Right kidney (tissue), 9 donors: ENCODE measurements around the gene HPRT1.
A peak's percentile ranks its signal among the peaks of the same experiment; 100 is the strongest.
"Not testable (repeated sequence)": the region's sequence is repeated elsewhere in the genome, so short reads cannot be mapped to it uniquely, and the experiment has no call there.

Source experiments
- DNase-seq: peaks from one replicate; pipeline ENCODE4 v3.0.0-alpha.2; 2016
- long read RNA-seq, 8 donors: transcript quantifications; one replicate each; lab custom pipeline, GENCODE V29; 2026

Gene HPRT1, protein sequence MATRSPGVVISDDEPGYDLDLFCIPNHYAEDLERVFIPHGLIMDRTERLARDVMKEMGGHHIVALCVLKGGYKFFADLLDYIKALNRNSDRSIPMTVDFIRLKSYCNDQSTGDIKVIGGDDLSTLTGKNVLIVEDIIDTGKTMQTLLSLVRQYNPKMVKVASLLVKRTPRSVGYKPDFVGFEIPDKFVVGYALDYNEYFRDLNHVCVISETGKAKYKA
- long read RNA-seq, donor 1, partial matches to known transcripts, result 0 of 22 reads
- long read RNA-seq, donor 1, other reads (novel, unspliced or antisense), result 19 of 22 reads
- long read RNA-seq, donor 2, partial matches to known transcripts, result 6 of 19 reads
- long read RNA-seq, donor 2, other reads (novel, unspliced or antisense), result 13 of 19 reads
- long read RNA-seq, donor 3, partial matches to known transcripts, result 0 of 8 reads
- long read RNA-seq, donor 3, other reads (novel, unspliced or antisense), result 8 of 8 reads
- long read RNA-seq, donor 4, partial matches to known transcripts, result 0 of 21 reads
- long read RNA-seq, donor 4, other reads (novel, unspliced or antisense), result 17 of 21 reads
- long read RNA-seq, donor 5, partial matches to known transcripts, result 0 of 22 reads
- long read RNA-seq, donor 5, other reads (novel, unspliced or antisense), result 21 of 22 reads
- long read RNA-seq, donor 6, partial matches to known transcripts, result 0 of 17 reads
- long read RNA-seq, donor 6, other reads (novel, unspliced or antisense), result 17 of 17 reads
- long read RNA-seq, donor 7, partial matches to known transcripts, result 6 of 32 reads
- long read RNA-seq, donor 7, other reads (novel, unspliced or antisense), result 22 of 32 reads
- long read RNA-seq, donor 8, partial matches to known transcripts, result 0 of 16 reads
- long read RNA-seq, donor 8, other reads (novel, unspliced or antisense), result 13 of 16 reads

DNA sequence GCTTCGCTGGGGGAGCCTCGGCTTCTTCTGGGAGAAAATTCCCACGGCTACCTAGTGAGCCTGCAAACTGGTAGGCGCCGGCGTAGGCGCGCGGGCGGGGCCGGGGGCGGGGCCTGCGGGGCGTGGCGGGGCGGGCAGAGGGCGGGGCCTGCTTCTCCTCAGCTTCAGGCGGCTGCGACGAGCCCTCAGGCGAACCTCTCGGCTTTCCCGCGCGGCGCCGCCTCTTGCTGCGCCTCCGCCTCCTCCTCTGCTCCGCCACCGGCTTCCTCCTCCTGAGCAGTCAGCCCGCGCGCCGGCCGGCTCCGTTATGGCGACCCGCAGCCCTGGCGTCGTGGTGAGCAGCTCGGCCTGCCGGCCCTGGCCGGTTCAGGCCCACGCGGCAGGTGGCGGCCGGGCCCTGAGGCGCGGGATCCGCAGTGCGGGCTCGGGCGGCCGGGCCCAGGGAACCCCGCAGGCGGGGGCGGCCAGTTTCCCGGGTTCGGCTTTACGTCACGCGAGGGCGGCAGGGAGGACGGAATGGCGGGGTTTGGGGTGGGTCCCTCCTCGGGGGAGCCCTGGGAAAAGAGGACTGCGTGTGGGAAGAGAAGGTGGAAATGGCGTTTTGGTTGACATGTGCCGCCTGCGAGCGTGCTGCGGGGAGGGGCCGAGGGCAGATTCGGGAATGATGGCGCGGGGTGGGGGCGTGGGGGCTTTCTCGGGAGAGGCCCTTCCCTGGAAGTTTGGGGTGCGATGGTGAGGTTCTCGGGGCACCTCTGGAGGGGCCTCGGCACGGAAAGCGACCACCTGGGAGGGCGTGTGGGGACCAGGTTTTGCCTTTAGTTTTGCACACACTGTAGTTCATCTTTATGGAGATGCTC lies at the start of gene HPRT1:
TSS of gene HPRT1 (plus strand) at position 161 of the 857 bp plus-strand sequence. CDS start at position 308, 147 bp downstream.
- peak; percentile 79 for DNase-seq

DNA sequence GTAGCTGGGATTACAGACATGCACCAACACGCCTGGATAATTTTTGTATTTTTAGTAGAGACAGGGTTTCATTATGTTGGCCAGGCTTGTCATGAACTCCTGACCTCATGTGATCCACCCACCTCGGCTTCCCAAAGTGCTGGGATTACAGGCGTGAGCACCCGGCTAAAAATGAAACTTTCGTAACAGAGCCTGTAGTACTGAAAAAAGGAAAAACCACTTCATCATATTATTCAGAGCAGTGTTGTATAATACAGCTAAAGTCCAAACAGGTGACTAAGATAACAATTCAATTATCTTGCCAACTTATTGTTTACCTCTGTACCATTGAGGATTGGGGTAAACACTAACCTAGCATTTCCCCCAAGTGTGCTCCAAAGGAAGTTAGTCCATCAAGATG lies 43.9 kb upstream of the HPRT1 start:
- no peak for DNase-seq

DNA sequence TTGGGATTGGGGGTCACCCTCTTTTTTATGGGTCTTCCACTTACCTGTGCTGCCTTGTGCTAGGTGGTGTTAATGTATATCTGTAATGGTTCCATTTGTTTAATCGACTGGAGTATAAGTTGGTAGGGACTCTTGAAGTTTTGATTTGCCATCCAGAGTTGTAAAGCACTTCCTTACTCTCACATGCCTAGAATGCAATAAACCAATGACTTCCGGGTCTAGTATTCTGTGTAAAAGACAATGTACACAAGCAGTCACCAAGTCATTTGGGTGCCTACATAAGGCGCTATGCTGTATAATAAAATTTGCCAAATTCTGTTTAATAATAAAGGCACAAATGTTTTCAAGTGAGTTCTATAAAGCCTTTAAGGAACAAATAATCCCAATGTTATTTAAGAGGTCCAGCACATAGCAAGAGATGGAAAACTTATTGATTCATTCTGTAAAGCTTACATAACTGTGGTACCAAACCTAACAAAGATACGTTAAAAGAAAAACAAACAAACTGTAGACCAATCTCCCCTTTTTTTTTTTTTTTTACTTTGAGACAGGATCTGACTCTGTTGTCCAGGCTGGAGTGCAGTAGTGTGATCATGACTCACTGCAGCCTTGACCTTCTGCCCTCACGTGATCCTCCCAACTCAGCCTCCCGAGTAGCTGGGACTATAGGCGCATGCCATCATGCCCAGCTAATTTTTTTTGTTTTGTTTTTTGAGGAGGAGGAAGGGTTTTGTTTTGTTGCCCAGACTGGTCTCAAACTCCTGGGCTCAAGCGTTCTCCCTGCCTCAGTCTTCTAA lies 41.5 kb upstream of the HPRT1 start:
- no peak for DNase-seq

DNA sequence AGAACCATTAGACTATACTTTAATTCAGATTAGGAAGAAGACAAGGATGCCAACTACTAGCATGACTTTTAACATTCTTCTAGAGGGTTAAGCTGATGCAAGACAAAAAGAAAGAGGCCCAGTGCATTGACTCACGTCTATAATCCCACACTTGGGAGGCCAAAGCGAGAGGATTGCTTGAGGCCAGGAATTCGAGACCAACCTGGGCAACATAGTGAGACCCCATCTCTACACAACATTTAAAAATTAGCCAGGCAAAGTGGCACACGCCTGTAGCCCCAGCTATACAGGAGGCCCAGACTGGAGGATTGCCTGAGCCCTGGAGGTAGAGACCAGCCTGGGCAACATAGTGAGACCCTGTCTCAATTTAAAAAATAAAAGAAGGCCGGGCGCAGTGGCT lies 40.2 kb upstream of the HPRT1 start:
- DNase-seq, result no peak

DNA sequence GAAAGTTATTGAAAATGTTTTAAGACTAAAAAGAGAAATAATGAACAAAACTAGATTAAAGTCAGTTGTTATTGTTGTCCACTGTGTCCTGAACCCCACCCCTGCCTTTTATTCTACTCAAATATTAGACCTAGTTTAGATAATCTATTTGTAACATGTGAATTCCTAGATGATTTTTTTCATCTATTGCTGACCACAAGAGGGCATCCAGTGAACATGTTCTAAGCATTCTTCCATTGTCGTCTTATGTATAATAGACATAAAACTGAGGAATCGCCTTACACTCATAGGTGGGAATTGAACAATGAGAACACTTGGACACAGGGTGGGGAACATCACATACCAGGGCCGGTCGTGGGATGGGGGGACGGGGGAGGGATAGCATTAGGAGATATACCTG lies 36.4 kb upstream of the HPRT1 start:
- no peak for DNase-seq

DNA sequence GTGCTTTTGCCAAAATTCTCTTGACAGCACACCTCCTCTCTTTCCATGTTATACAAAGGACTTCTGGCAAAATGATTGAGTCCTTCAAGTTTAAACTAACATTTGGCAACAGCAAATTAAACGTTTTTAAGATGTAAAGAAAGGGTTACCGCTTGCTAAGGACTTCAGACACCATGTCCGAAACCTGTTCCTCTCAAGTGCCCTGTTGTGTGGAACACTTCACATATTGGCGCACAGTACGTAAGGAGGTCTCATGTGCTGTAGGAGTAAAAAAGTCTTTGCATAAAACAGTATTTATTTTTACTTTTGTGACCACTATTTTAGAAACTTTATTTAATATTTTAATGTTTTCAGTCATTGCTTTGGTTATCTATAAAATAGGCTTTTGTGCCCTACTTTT lies 33.7 kb upstream of the HPRT1 start:
- DNase-seq, result no peak

DNA sequence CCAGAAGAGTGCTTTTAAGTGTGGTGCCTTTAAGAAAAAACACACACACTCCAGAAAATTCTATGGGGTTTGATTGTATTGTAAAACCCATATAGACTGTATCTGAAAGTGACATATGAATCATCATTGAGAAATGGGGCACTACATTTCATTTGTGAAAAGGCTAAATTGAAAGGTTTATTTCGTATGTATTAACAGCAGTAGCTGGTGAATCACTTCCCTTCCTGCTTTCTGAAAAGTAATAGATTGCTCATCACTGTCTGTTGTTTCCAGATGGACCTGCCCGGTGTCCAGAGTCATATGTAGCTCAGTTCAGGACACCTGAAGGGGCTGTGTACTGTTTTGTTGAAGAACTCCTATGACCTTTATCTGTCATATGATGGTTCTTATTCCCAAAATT lies 28.1 kb upstream of the HPRT1 start:
- DNase-seq, result no peak

DNA sequence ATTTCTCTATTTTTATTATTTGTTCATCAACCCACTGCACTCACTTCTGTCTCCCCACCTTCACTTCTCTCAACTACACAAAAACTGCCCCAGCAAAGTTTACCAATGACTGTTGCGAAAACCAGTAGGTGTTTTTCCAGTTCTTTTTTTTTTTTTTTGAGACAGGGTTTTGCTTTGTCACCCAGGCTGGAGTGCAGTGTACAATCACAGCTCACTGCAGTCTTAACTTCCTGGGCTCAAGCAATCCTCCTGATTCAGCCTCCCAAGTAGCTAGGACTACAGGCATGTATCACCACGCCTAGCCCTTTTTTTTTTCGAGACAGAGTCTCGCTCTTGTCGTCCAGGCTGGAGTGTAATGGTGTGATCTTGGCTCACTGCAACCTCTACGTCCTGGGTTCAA lies 24.1 kb upstream of the HPRT1 start:
- no peak for DNase-seq

DNA sequence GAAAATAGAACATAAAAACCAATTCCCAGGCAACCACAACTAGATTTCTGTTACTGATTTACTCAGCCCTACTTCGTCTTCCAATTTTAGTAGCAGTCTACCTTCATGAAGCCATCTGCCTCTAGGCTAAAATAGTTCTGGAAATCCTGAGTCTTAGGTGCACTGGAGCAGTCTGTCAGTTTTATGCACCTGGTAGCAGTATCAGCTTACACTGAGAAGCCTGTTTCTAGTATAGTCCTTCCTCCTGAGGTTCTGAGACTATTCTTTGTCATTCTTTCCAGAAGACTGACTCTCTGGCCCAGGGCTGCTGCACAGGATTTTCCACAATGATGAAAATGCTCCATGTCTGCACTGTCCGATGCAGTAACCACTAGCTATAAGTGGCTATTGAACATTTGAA lies 16.9 kb upstream of the HPRT1 start:
- DNase-seq, result peak; percentile 12

DNA sequence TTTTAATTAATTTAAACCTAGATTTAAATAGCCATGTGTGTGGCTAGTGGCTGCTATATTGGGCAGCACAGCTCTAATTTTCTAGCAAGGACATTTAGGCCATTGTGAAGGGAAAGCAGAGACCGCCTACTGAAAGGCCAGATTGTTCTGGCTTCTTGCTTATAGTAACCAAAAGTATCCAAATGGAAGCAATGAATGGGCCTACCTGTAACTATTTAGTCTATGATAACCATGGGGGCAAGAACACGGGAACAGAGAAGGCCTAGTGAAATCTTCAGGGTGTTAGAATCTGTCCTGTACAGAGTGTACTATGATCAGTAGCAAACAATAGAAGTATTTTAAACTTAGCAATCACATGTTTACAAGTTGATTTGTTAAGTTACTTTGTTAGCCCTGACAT lies 16.5 kb upstream of the HPRT1 start:
- DNase-seq, result no peak

DNA sequence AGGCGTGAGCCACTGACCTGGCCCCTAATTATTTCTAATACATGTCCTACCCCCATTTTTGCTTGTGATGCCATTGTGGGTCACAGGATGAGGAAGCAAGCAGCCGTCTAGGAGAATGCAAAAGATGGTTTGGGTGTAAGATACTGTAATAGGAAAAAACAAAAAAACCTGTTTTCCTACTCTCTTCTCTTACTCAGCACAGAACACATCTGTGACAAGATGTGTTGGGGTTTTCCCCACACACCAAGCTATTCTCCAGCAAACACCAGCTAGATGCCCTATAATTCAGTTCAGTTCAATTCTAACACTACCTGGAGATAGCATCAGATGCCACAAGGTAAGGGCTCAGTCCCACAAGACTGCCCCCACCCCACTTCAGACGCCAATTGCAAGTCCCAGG lies 15.3 kb upstream of the HPRT1 start:
- DNase-seq, result no peak

DNA sequence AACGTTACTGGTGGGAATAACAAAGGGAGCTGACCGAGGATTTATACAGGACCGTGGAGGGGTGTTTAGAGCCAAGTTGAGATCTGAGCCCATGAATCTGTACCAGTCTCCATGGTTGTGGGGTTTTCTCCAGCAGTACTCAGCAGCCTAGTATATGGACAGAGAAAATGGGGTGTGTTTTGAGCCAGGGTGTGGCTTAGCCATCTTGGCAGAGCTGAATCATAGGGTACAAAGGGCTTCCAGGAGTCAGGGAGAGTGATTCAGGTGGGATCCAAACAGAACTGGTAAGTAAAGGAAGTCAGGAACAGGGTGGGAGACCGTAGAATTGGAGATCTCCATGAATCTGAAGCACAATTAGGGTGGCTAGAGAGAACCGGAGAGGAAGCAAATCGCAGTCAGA lies 7.4 kb upstream of the HPRT1 start:
- DNase-seq, result no peak

DNA sequence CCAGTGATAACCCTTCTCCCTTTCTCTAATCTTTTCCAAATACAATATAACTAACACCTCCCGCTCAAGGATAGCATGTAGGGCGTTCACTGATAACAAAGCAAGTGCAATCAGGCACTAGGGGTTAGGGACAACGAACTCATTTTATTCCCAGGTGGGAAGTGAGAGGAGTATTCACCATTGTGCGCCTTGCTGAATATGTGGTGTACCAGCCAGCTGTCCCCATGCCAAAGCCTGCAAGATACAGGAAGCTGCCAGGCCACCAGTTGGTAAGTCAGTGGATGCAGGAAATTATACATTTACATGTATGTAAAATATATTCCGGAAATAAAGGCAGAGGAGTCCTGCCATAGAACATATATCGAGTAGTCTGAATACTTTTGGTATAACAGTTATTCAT lies 6.3 kb upstream of the HPRT1 start:
- no peak for DNase-seq

DNA sequence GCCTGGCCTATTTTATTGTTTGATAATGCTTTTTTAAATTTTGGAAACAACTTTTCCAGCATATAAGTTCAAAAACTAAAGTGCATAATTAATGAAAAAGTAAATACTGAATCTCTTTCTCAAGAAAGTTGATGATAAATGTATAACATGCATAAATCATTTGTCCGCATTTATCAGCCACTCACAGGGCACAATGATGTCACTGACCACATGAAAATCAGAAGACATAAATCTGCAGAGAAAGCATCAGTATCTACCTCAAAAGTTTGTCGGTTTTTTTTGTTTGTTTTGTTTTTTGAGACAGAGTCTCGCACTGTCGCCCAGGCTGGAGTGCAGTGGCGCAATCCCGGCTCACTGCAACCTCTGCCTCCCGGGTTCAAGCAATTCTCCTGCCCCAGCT lies 5.5 kb upstream of the HPRT1 start:
- DNase-seq, result no peak

DNA sequence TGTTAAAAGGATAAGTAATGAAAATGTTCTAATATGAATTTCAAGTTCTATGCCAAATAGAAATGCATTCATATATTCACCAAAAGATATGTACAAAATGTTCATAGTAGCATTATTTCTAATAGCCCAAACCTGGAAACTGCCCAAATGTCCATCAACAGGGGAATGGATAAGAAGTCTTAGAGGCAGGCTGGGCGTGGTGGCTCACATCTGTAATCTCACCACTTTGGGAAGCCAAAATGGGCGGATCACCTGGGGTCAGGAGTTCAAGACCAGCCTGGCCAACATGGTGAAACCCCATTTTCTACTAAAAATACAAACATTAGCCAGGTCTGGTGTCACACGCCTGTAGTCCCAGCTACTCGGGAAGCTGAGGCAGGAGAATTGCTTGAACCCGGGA lies 2.3 kb upstream of the HPRT1 start:
- no peak for DNase-seq

DNA sequence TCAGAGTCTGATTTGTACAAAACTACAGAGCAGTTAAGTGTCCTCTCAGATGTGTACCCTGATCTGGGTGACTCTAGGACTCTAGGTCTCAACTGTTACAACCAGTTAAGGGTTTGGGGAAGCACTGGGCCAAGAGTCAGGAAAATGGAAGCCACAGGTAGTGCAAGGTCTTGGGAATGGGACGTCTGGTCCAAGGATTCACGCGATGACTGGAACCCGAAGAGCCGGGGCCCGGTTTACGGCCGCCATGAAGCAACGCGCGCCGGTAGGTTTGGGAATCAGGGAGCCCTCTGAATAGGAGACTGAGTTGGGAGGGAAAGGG lies 321 bp upstream of the HPRT1 start:
- peak; percentile 72 for DNase-seq

DNA sequence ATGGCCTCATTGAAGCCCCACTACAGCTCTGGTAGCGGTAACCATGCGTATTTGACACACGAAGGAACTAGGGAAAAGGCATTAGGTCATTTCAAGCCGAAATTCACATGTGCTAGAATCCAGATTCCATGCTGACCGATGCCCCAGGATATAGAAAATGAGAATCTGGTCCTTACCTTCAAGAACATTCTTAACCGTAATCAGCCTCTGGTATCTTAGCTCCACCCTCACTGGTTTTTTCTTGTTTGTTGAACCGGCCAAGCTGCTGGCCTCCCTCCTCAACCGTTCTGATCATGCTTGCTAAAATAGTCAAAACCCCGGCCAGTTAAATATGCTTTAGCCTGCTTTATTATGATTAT lies 876 bp downstream of the HPRT1 start:
- DNase-seq, result peak; percentile 33

DNA sequence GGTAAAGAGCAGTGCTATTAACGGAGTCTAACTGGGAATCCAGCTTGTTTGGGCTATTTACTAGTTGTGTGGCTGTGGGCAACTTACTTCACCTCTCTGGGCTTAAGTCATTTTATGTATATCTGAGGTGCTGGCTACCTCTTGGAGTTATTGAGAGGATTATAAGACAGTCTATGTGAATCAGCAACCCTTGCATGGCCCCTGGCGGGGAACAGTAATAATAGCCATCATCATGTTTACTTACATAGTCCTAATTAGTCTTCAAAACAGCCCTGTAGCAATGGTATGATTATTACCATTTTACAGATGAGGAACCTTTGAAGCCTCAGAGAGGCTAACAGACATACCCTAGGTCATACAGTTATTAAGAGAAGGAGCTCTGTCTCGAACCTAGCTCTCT lies 1.5 kb downstream of the HPRT1 start:
- DNase-seq, result no peak

DNA sequence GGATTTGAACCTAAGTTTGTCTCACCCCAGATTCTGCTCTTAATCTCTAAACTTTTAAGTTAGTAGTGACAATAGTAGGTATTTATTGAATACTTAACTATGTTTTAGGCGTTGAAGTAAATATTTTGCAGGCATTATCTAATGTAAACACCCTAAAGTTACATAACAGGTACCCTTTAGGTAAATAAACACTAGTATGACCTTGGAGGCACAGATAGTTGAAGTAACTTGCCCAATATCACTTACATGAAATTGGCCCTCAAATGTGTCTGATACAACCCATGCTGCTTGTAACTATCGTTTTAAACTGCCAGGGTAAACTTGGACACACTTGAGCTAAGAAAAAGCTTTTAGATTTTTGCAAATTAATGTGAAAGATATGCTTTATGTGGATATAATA lies 3.0 kb downstream of the HPRT1 start:
- no peak for DNase-seq

DNA sequence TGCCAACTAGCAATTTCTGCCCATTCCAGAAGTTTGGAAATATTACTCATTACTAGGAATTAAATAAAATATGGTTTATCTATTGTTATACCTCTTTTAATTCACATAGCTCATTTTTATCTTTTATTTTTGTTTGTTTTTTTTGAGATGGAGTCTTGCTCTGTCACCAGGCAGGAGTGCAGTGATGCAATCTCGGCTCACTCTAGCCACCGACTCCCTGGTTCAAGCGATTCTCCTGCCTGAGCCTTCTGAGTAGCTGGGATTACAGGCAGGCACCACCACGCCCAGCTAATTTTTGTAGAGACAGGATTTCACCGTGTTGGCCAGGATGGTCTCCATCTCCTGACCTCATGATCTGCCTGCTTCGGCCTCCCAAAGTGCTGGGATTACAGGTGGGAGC lies 4.5 kb downstream of the HPRT1 start:
- DNase-seq, result not testable (repeated sequence)

DNA sequence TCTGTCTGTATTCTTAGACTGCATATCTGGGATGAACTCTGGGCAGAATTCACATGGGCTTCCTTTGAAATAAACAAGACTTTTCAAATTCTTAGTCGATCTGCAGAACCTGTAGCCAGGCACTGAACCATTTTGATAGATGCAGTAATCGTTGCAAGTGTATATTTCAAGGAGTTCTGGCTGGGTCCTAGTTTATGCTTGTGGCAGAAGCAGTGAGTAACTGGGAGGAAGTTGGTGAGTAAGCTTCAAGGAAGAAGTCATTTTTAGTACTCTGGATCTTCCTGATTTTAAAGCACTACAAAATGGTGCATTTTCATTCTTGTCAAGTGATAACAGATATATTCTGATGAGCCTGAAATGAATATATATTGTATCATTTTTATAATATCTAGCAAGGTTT lies 9.5 kb downstream of the HPRT1 start:
- no peak for DNase-seq

DNA sequence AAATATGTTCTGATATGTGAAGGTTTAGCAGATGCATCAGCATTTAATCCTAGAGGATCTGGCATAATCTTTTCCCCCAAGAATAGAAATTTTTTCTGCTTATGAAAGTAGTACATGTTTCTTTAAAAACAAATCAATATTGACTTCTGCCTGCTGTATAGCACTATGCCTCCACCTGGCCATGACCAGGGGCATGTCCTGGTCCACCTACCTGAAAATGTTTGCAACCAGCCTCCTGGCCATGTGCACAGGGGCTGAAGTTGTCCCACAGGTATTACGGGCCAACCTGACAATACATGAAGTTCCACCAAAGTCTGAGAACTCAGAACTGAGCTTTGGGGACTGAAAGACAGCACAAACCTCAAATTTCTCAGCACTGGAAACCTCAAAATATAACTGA lies 10.0 kb downstream of the HPRT1 start:
- no peak for DNase-seq
